HuH-7.5 (cell line): ENCODE results near the gene TIMP1.

Experiments
- DNase-seq: peaks from one replicate; pipeline ENCODE4 v3.0.0; 2011; ENCODE audit warnings: low spot score

Gene TIMP1

GRCh38 chrX:47634871-47635575, 52.8 kb downstream of the TIMP1 start:
- no peak for DNase-seq
